ENCODE data around the gene CCL4. TPM values are rescaled to one million over a fixed set of nuclear protein-coding genes. Genes with fewer than 3 reads are reported as not detected.

The CCL4 gene
- 2.3 TPM for total RNA-seq

DNA sequence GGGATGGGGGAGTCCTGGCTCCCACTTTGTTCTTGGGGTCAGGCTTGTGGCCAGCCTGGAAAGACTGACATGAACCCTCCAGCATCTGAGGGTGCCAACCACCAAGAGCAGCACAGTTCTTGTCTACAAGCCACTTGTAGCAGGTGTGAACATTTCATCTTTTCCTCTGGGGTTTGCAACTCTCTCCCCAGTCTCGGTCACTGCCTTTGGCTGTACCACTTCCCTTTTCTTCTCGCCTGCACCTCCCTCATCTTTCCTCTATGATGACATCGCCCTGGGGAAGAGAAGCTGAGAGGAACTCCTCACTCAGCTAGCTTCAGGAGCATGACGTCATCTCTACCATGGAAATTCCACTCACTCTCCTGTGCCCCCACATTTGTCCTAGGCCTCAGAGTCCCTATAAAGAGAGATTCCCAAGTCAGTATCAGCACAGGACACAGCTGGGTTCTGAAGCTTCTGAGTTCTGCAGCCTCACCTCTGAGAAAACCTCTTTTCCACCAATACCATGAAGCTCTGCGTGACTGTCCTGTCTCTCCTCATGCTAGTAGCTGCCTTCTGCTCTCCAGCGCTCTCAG lies at the start of gene CCL4:
Gene CCL4 (plus strand): TSS at position 427 of the 575 bp plus-strand sequence. CDS start 79 bp downstream, at position 506.

DNA sequence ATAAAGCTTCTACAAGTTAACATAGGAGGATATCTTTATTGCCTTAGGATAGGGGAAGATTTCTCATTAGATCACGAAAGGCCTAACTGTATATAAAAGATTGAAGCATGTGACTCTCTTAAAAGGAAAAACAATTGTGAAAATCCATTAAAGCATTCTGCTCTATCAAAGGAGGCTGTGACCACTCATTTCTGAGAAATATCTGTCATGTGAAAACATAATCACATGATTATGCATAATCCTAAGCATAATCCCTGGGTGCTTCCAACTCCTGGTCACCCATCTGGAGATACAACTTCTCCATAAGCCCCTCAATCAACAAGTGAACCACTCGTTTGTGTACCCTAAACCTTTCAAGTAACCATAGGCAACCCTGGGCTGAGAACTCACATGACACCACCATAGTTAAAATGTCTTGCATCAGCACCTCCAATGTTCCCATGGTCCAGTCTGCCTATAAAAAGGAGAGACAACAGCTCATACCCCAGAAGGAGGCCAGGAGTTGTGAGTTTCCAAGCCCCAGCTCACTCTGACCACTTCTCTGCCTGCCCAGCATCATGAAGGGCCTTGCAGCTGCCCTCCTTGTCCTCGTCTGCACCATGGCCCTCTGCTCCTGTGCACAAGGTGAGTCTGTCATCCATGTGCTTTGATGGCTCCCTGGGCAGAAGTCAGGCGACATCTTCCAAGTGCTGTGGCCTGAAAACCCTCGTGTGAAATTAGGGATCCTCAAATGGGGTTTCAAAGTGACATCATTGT lies 39.7 kb upstream of the CCL4 start, which contains the start of gene CCL18:
Gene CCL18 (plus strand): TSS at position 487 of the 756 bp plus-strand sequence. CDS start 71 bp downstream, at position 558.

DNA sequence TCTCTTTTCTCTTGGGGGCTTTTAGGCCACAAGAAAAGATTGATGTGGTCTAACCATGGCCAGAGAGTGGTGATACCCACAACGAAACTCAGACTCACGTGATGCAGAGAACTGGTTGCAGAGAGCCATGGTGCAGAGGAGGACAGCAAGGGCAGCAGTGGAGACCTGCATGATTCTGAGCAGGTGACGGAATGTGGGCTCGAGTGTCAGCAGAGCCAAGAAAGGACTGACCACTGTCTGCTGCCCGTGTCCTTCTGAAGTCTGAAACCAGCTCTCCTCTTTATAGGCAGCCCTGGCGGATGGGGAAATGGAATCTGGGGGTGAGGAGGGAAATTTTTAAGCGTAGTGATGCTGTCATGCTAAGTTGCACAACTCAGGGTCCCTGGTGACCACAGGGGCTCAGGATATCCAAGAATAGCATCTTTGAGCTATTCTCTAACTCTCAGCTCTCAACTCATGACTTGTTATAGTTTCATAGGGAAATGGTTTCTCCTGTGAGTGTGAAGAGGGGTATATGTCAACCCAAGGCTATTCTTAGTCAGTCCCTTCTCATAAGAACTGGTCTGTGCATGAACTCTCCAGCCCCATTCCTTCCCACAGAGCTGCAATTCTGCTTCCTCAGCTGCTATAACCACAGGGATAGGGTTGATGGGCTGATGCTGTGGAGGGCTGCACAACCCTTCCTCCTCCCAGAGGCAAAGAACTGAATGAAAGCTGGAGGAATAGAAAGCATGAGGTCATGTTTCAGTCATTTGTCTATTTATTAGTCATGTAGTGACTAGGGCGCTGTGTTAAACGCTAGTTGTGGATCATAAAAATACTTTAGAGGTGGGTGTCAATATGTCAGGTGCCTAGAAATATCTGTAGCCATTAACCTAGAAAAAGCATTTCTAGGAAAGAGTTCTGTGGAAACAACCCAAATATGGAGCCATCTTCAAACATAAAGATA lies 13.5 kb upstream of the CCL4 start, which contains the start of gene CCL3:
Gene CCL3 (minus strand): TSS at position 256 of the 949 bp plus-strand sequence. CDS start 85 bp downstream, at position 171.

Other genes starting within 250 kb of the CCL4 start
- not detected for gene HEATR9, start 234.9 kb upstream of the CCL4 start, total RNA-seq
- 2.1 TPM for gene CCL5, start 223.5 kb upstream of the CCL4 start, total RNA-seq
- 0.99 TPM for gene RDM1, start 173.1 kb upstream of the CCL4 start, total RNA-seq
- not detected for gene LYZL6, start 160.1 kb upstream of the CCL4 start, total RNA-seq
- not detected for gene CCL16, start 122.3 kb upstream of the CCL4 start, total RNA-seq
- gene CCL14, start 117.1 kb upstream of the CCL4 start, total RNA-seq = 0.60 TPM
- gene CCL15, start 102.3 kb upstream of the CCL4 start, total RNA-seq = not detected
- not detected for gene CCL23, start 85.9 kb upstream of the CCL4 start, total RNA-seq
- not detected for gene CCL18, start 39.6 kb upstream of the CCL4 start, total RNA-seq
- 1.3 TPM for gene CCL3, start 13.7 kb upstream of the CCL4 start, total RNA-seq
- 4.7 TPM for gene TBC1D3B, start 72.8 kb downstream of the CCL4 start, total RNA-seq
- 0.49 TPM for gene CCL3L1, start 92.9 kb downstream of the CCL4 start, total RNA-seq
- gene CCL4L2, start 107.2 kb downstream of the CCL4 start, total RNA-seq = 5.4 TPM
- not detected for gene TBC1D3I, start 160.7 kb downstream of the CCL4 start, total RNA-seq
- 2.2 TPM for gene TBC1D3G, start 220.1 kb downstream of the CCL4 start, total RNA-seq